ENCODE results near the gene NOTCH4. TPM values are rescaled to one million over a fixed set of nuclear protein-coding genes. Genes with fewer than 3 reads are reported as not detected.

NOTCH4 gene
- total and polyA plus RNA-seq, 2 donors (not counting 1 experiment from before 2014, with no cell fraction given), result 0.42 to 0.99 TPM

- Histone ChIP-seq H2AFZ (ENCODE audit: low read length) (no peak within 1 kb of the TSS), H3K27ac (ENCODE audit: insufficient read depth, low read length) (no peak within 1 kb of the TSS), H3K4me3 (replicated peaks in 1 of 4; ENCODE audit: control extremely low read depth in 1 of 4, insufficient read depth in 1 of 4, low read depth in 3 of 4, low read length in 4 of 4) (no peak within 1 kb of the TSS), H3K9ac (ENCODE audit: insufficient read depth, low read length) (no peak within 1 kb of the TSS), H4K20me1 (ENCODE audit: control insufficient read depth, extremely low read depth, insufficient read depth, low read length) (no peaks in the 10 kb centered on the region), H3K4me1 (ENCODE audit: control insufficient read depth, extremely low read depth, insufficient read depth, low read length) (peaks cover 5% of the 10 kb centered on the region), H3K9me3 (ENCODE audit: control insufficient read depth, insufficient read depth, low read depth, low read length) (no peaks in the 10 kb centered on the region), H3K36me3 (ENCODE audit: control insufficient read depth, insufficient read depth, low read length) (peaks cover 15% of the 10 kb centered on the region), H3K27me3 (ENCODE audit: control insufficient read depth, insufficient read depth, low read length) (no peaks in the 10 kb centered on the region), H3K4me2 (ENCODE audit: extremely low read depth, insufficient read depth, low read length) (no peak within 1 kb of the TSS), H3K79me2 (ENCODE audit: control insufficient read depth, insufficient read depth, low read length) (peaks cover 19% of the 10 kb centered on the region)
- TF ChIP-seq EZH2 (IDR thresholded peaks at IDR 0.05; ENCODE audit: low read length, missing control alignments) (no peak), CTCF (conservative IDR thresholded peaks at IDR 0.05 in 1 of 2, IDR thresholded peaks at IDR 0.05 in 1 of 2; ENCODE audit: low read depth in 1 of 2, low read length in 2 of 2) (no peak)
- DNase-seq (ENCODE audit: low read depth in 2 of 2), result no peak
These were observed 39.7 kb downstream of the NOTCH4 start, which contains the start of gene AGER for GRCh38 chr6:32184084-32184640. Gene AGER (minus strand): TSS chr6:32184253. CDS start chr6:32184222, 31 bp downstream.

GRCh38 chr6:32183483-32184083, 40.3 kb downstream of the NOTCH4 start:
- Histone ChIP-seq H3K27me3 (ENCODE audit: control insufficient read depth, insufficient read depth, low read length) (no peaks in the 10 kb centered on the region), H2AFZ (ENCODE audit: low read length) (no peak overlapping the region), H3K4me2 (ENCODE audit: extremely low read depth, insufficient read depth, low read length) (no peak overlapping the region), H3K27ac (ENCODE audit: insufficient read depth, low read length) (no peak overlapping the region), H3K9ac (ENCODE audit: insufficient read depth, low read length) (no peak overlapping the region), H3K36me3 (ENCODE audit: control insufficient read depth, insufficient read depth, low read length) (peaks cover 15% of the 10 kb centered on the region), H3K9me3 (ENCODE audit: control insufficient read depth, insufficient read depth, low read depth, low read length) (no peaks in the 10 kb centered on the region), H3K4me1 (ENCODE audit: control insufficient read depth, extremely low read depth, insufficient read depth, low read length) (peaks cover 2% of the 10 kb centered on the region), H3K4me3 (replicated peaks in 1 of 4; ENCODE audit: control extremely low read depth in 1 of 4, insufficient read depth in 1 of 4, low read depth in 3 of 4, low read length in 4 of 4) (no peak overlapping the region), H4K20me1 (ENCODE audit: control insufficient read depth, extremely low read depth, insufficient read depth, low read length) (no peaks in the 10 kb centered on the region), H3K79me2 (ENCODE audit: control insufficient read depth, insufficient read depth, low read length) (peaks cover 18% of the 10 kb centered on the region)
- no peak for DNase-seq (ENCODE audit: low read depth in 2 of 2)
- no peak for TF ChIP-seq CTCF (conservative IDR thresholded peaks at IDR 0.05 in 1 of 2, IDR thresholded peaks at IDR 0.05 in 1 of 2; ENCODE audit: low read depth in 1 of 2, low read length in 2 of 2)
- no peak for TF ChIP-seq EZH2 (IDR thresholded peaks at IDR 0.05; ENCODE audit: low read length, missing control alignments)

- no peak overlapping the region for H3K4me2 ChIP-seq (ENCODE audit: extremely low read depth, insufficient read depth, low read length)
- peaks cover 2% of the 10 kb centered on the region for H3K4me1 ChIP-seq (ENCODE audit: control insufficient read depth, extremely low read depth, insufficient read depth, low read length)
- H3K9me3 ChIP-seq (ENCODE audit: control insufficient read depth, insufficient read depth, low read depth, low read length), result no peaks in the 10 kb centered on the region
- H3K9ac ChIP-seq (ENCODE audit: insufficient read depth, low read length), result no peak overlapping the region
- H3K36me3 ChIP-seq (ENCODE audit: control insufficient read depth, insufficient read depth, low read length), result peaks cover 15% of the 10 kb centered on the region
- TF ChIP-seq EZH2 (IDR thresholded peaks at IDR 0.05; ENCODE audit: low read length, missing control alignments) (no peak), CTCF (conservative IDR thresholded peaks at IDR 0.05 in 1 of 2, IDR thresholded peaks at IDR 0.05 in 1 of 2; ENCODE audit: low read depth in 1 of 2, low read length in 2 of 2) (no peak)
- no peak overlapping the region for H3K27ac ChIP-seq (ENCODE audit: insufficient read depth, low read length)
- H2AFZ ChIP-seq (ENCODE audit: low read length), result no peak overlapping the region
- H3K79me2 ChIP-seq (ENCODE audit: control insufficient read depth, insufficient read depth, low read length), result peaks cover 15% of the 10 kb centered on the region
- H3K27me3 ChIP-seq (ENCODE audit: control insufficient read depth, insufficient read depth, low read length), result no peaks in the 10 kb centered on the region
- DNase-seq (ENCODE audit: low read depth in 2 of 2), result no peak
- no peak overlapping the region for H3K4me3 ChIP-seq (replicated peaks in 1 of 4; ENCODE audit: control extremely low read depth in 1 of 4, insufficient read depth in 1 of 4, low read depth in 3 of 4, low read length in 4 of 4)
- H4K20me1 ChIP-seq (ENCODE audit: control insufficient read depth, extremely low read depth, insufficient read depth, low read length), result no peaks in the 10 kb centered on the region
These were observed 40.8 kb downstream of the NOTCH4 start for GRCh38 chr6:32183030-32183429.
